K562 (cell line): ENCODE data around the gene TMEM271. TPM values are rescaled to one million over a fixed set of nuclear protein-coding genes. Genes with fewer than 3 reads are reported as not detected.

Experiments
- ATAC-seq: fragments of 200-7000 bp; cut with Tn5 transposase; 3 replicates; pipeline ENCODE4 v1.9.1; 2020; ENCODE audit warnings: moderate library complexity
- BruUV-seq: library from RNA; stranded (reverse); fragments of 400-500 nt; replicated peaks from 2 replicates; lab custom pipeline; 2021; lab: Mats Ljungman, UMichigan
- CTCF ChIA-PET: fragments of 300-600 bp; formaldehyde crosslinking; extraction: SDS; loops from one replicate; lab custom pipeline; 2021; ENCODE audit warnings: low intra/inter-chr PET ratio; lab: Yijun Ruan, JAX
- POLR2A ChIA-PET: fragments of 300-600, 350-650 bp; sonication (Branson Sonifier 250); formaldehyde crosslinking; extraction: SDS; loops from one replicate; lab custom pipeline; 2021; ENCODE audit warnings: antibody characterized with exemption, inconsistent platforms; lab: Yijun Ruan, JAX
- DNase-seq, 4 experiments: peaks; one replicate each; pipeline versions ENCODE4 v3.0.0 to v3.0.0-alpha.2; 2011 to 2018; ENCODE audit warnings: low spot score in 3 of 4, mixed read lengths in 3 of 4; ENCODE audit errors: extremely low read depth in 1 of 4
- FAIRE-seq: peaks from 2 replicates; lab custom pipeline; 2011; peaks lifted over from hg19 to GRCh38; lab: Jason Lieb, UNC
- H2AFZ ChIP-seq: 2 replicates; pipeline ENCODE4 v1.6.0; 2011; ENCODE audit warnings: low read depth, low read length, control low read depth, inconsistent platforms
- H3K27ac ChIP-seq: fragments of 200-600 bp; 3 replicates; pipeline ENCODE4 v1.8.0; 2011; ENCODE audit warnings: low read depth, mild to moderate bottlenecking, control low read depth, inconsistent platforms, low read length, moderate library complexity, mixed read lengths; ENCODE audit errors: extremely low read depth
- H3K27me3 ChIP-seq, 2 experiments: fragments of 300-600 bp in 1 of 2; 2 replicates in 1 of 2; 3 replicates in 1 of 2; pipeline versions ENCODE4 v1.6.0 to v1.8.0; 2011; ENCODE audit warnings: inconsistent platforms in 2 of 2, low read length in 2 of 2, mild to moderate bottlenecking in 1 of 2, mixed read lengths in 1 of 2, moderate library complexity in 1 of 2; ENCODE audit not compliant: control insufficient read depth in 2 of 2, insufficient read depth in 2 of 2
- H3K36me3 ChIP-seq: fragments of 300-600 bp; 3 replicates; pipeline ENCODE4 v1.8.0; 2011; ENCODE audit warnings: mild to moderate bottlenecking, low read length, inconsistent platforms; ENCODE audit not compliant: control insufficient read depth, insufficient read depth
- H3K4me1 ChIP-seq, 2 experiments: fragments of 200-600 bp in 1 of 2; replicated peaks in 1 of 2; 2 replicates in 1 of 2; 3 replicates in 1 of 2; pipeline versions ENCODE4 v1.5.1 to v1.8.0; 2011; ENCODE audit warnings: inconsistent platforms in 2 of 2, low read length in 2 of 2, mild to moderate bottlenecking in 1 of 2, mixed read lengths in 1 of 2, moderate library complexity in 1 of 2; ENCODE audit not compliant: control insufficient read depth in 2 of 2, insufficient read depth in 2 of 2
- H3K4me2 ChIP-seq: 2 replicates; pipeline ENCODE4 v1.6.1; 2011; ENCODE audit warnings: low read length, control low read depth, inconsistent platforms, mixed read lengths; ENCODE audit not compliant: insufficient read depth
- H3K4me3 ChIP-seq: fragments of 200-600 bp; sonication (generic), shearing (Covaris generic); 2 replicates; pipeline ENCODE4 v1.5.1; 2016; ENCODE audit warnings: control low read depth, inconsistent platforms
- H3K79me2 ChIP-seq: fragments of 200-600 bp; 3 replicates; pipeline ENCODE4 v1.8.0; 2011; ENCODE audit warnings: low read length, inconsistent platforms; ENCODE audit not compliant: control insufficient read depth, insufficient read depth
- H3K9ac ChIP-seq, 2 experiments: 2 replicates each; pipeline versions ENCODE4 v1.6.0 to v1.6.1; 2011; ENCODE audit warnings: low read depth in 2 of 2, low read length in 2 of 2, control low read depth in 1 of 2, inconsistent platforms in 1 of 2, mild to moderate bottlenecking in 1 of 2, mixed read lengths in 1 of 2; ENCODE audit not compliant: insufficient read depth in 1 of 2
- H3K9me1 ChIP-seq: one replicate; pipeline ENCODE4 v1.6.0; 2011; ENCODE audit warnings: inconsistent platforms, mild to moderate bottlenecking, low read length, moderate library complexity; ENCODE audit not compliant: control insufficient read depth, insufficient read depth
- H3K9me3 ChIP-seq: replicated peaks from 2 replicates; pipeline ENCODE4 v1.5.1; 2011; ENCODE audit warnings: low read depth, low read length, inconsistent platforms; ENCODE audit not compliant: control insufficient read depth, insufficient read depth
- H4K20me1 ChIP-seq: replicated peaks from 2 replicates; pipeline ENCODE4 v1.6.1; 2011; ENCODE audit warnings: low read length, inconsistent platforms, mixed read lengths; ENCODE audit not compliant: control insufficient read depth, insufficient read depth
- DPF2 ChIP-seq: fragments of 450-650 bp; IDR thresholded peaks from 2 replicates; pipeline ENCODE4 v1.6.1; 2016
- MECOM ChIP-seq: fragments of 250-450 bp; sonication (Bioruptor Pico); IDR thresholded peaks from 2 replicates; pipeline ENCODE4 v1.8.0; 2022; ENCODE audit warnings: inconsistent platforms
- PHB2 ChIP-seq: fragments of 450-650 bp; IDR thresholded peaks from 2 replicates; pipeline ENCODE4 v1.6.1; 2017; ENCODE audit warnings: low read depth
- ZNF79 ChIP-seq: fragments of 250-450 bp; sonication (Bioruptor Pico); IDR thresholded peaks from 2 replicates; pipeline ENCODE4 v1.4.0; 2020; ENCODE audit warnings: low read depth, mild to moderate bottlenecking, moderate library complexity
- ZSCAN29 ChIP-seq: fragments of 450-650 bp; IDR thresholded peaks from 2 replicates; pipeline ENCODE4 v1.6.1; 2017
- WGBS: fragments of 100-300 bp; shearing (Covaris generic); methylation state at CpG from one replicate; pipeline ENCODE4 v1.1.6; 2016; ENCODE audit warnings: low coverage, mixed read lengths; ENCODE audit not compliant: insufficient coverage; ENCODE audit errors: missing lambda C conversion rate; 5-methylcytosine and 5-hydroxymethylcytosine counted together
- in situ Hi-C: fragments of 300-500 bp; cut with MboI; formaldehyde crosslinking; loops from 4 replicates; pipeline ENCODE4 v1.15.0; 2018; ENCODE audit warnings: inconsistent platforms, mixed read lengths
- intact Hi-C: fragments of 100-400 bp; cut with micrococcal nuclease; formaldehyde crosslinking; loops from 2 replicates; pipeline ENCODE4 v1.14.2; 2022
- polyA plus RNA-seq, 8 experiments: library from polyadenylated mRNA; depleted of rRNA in 4 of 8; stranded (reverse) in 5 of 8; unstranded in 3 of 8; fragments of >200 nt; fragmentation: Nextera tagmentation in 2 of 8; fragmentation: Illumina TruSeq in 1 of 8; extraction: Ambion mirVana in 2 of 8; extraction: Trizol in 1 of 8; gene quantifications; 2 replicates each; pipeline versions ENCODE4 v1.2.1 to v1.2.3, GENCODE V29; 2011 to 2014; ENCODE audit warnings: inconsistent platforms in 1 of 8, missing spikeins in 1 of 8
- total RNA-seq, 7 experiments: library from RNA; depleted of rRNA in 6 of 7; stranded (reverse); fragments of >200 nt in 6 of 7; fragmentation: Illumina TruSeq in 2 of 7; extraction: Trizol in 2 of 7; gene quantifications; 2 replicates each; pipeline versions ENCODE4 v1.2.1 to v1.2.3, GENCODE V29; 2011 to 2021; ENCODE audit warnings: low replicate concordance in 1 of 7
- TF ChIP-seq, protein P1 (sequence below): sonication (generic); formaldehyde crosslinking; IDR thresholded peaks from 2 replicates; pipeline ENCODE4 v1.8.0; 2023; ENCODE audit warnings: mild to moderate bottlenecking, missing genetic modification reagents
- TF ChIP-seq, protein P2 (sequence below): sonication (generic); formaldehyde crosslinking; IDR thresholded peaks from 2 replicates; pipeline ENCODE4 v1.8.1; 2023; ENCODE audit warnings: missing genetic modification reagents, mild to moderate bottlenecking, borderline replicate concordance
- TF ChIP-seq, protein P3 (sequence below): fragments of 450-650 bp; formaldehyde crosslinking; IDR thresholded peaks from 2 replicates; pipeline ENCODE4 v1.4.0; 2020; ENCODE audit warnings: mild to moderate bottlenecking, moderate library complexity
- TF ChIP-seq, protein P4 (sequence below): IDR thresholded peaks from 3 replicates; pipeline ENCODE4 v1.6.1; 2011; ENCODE audit warnings: borderline replicate concordance, mild to moderate bottlenecking; ENCODE audit not compliant: insufficient read length, insufficient read depth

The TMEM271 gene
- total and polyA plus RNA-seq, 9 of the 15 experiments (the other 6 are each of a cell fraction or from before 2014, with no cell fraction given): not detected

DNA sequence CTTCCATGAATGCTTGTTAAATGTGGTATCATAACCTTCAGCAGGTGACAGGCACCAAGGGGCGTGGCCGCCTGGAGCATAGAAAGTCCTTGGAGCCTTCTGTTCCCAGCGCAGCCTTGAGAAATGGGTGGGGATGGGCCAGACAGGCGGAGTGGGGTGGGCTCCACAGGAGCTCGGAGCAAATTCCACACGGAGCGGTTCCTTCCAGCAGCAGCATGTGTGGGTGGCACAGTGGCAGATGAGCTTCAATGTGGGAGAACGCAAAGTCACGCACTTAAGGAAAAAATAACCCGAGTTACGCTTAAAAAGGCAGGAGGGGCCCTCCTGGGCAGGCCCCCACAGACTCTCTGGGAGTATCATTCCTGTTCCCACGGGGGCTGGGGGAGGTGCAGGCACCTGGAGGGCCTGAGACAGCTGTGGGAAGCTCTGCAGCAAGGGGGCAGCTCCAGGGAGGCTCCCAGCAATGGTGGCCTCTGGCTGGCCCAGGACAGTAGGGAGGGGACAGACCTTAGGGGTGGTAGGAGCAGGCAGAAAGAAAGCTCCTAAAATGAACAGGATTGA is 15.3 kb downstream of the TMEM271 start (continued):
- TF ChIP-seq, protein P1, sequence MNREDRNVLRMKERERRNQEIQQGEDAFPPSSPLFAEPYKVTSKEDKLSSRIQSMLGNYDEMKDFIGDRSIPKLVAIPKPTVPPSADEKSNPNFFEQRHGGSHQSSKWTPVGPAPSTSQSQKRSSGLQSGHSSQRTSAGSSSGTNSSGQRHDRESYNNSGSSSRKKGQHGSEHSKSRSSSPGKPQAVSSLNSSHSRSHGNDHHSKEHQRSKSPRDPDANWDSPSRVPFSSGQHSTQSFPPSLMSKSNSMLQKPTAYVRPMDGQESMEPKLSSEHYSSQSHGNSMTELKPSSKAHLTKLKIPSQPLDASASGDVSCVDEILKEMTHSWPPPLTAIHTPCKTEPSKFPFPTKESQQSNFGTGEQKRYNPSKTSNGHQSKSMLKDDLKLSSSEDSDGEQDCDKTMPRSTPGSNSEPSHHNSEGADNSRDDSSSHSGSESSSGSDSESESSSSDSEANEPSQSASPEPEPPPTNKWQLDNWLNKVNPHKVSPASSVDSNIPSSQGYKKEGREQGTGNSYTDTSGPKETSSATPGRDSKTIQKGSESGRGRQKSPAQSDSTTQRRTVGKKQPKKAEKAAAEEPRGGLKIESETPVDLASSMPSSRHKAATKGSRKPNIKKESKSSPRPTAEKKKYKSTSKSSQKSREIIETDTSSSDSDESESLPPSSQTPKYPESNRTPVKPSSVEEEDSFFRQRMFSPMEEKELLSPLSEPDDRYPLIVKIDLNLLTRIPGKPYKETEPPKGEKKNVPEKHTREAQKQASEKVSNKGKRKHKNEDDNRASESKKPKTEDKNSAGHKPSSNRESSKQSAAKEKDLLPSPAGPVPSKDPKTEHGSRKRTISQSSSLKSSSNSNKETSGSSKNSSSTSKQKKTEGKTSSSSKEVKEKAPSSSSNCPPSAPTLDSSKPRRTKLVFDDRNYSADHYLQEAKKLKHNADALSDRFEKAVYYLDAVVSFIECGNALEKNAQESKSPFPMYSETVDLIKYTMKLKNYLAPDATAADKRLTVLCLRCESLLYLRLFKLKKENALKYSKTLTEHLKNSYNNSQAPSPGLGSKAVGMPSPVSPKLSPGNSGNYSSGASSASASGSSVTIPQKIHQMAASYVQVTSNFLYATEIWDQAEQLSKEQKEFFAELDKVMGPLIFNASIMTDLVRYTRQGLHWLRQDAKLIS (CRISPR knock-in tag): no peak
- TF ChIP-seq PHB2: no peak

DNA sequence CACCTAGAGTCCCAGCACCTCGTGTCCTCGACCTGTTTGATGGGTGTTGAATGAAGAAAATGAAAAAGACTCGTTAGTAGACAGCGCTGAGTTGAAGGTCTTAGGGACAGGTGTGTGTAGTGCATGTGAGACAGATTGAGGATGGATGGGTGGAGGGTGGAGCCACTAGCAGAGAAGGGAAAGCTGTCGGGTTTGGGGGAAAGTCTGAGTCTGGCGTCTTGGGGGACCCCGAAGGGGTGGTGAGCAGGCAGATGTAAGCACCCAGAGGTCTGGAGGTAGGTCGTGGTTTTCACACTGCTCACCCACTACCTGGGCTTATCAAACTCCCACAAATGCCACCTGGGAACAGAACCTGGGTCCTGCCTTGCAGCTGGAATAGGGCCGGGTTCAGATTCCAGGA is 16.0 kb downstream of the TMEM271 start:
- Histone ChIP-seq H3K36me3 (no peaks in the 10 kb centered on the region), H3K9me3 (no peaks in the 10 kb centered on the region), H3K27me3 (peaks cover 3 to 45% of the 10 kb centered on the region in 2 experiments; a peak in 3 of 5 replicates), H4K20me1 (no peaks in the 10 kb centered on the region), H3K9me1 (no peaks in the 10 kb centered on the region), H3K9ac (no peak overlapping the region), H3K4me3 (no peak overlapping the region), H3K79me2 (no peaks in the 10 kb centered on the region), H3K4me1 (no peaks in the 10 kb centered on the region), H3K4me2 (no peak overlapping the region), H2AFZ (no peak overlapping the region), H3K27ac (no peak overlapping the region)
- POLR2A ChIA-PET: interaction anchor here (0.7 kb wide), 1 partner anchor 8 kb away, joined by 5 read pairs; no protein-coding TSS in a partner anchor
- 3% methylated on average over 9 of the region's 9 CpGs for WGBS
- DNase-seq: no peak
- ATAC-seq: no peak
- intact Hi-C loops (no loop called here), in situ Hi-C loops (no loop called here)
- BruUV-seq: no TSS peak
- CTCF ChIA-PET: no interaction called here
- no peak for FAIRE-seq
- TF ChIP-seq ZNF79 (CRISPR knock-in tag): no peak
- no peak for TF ChIP-seq ZSCAN29
- TF ChIP-seq, protein P2, sequence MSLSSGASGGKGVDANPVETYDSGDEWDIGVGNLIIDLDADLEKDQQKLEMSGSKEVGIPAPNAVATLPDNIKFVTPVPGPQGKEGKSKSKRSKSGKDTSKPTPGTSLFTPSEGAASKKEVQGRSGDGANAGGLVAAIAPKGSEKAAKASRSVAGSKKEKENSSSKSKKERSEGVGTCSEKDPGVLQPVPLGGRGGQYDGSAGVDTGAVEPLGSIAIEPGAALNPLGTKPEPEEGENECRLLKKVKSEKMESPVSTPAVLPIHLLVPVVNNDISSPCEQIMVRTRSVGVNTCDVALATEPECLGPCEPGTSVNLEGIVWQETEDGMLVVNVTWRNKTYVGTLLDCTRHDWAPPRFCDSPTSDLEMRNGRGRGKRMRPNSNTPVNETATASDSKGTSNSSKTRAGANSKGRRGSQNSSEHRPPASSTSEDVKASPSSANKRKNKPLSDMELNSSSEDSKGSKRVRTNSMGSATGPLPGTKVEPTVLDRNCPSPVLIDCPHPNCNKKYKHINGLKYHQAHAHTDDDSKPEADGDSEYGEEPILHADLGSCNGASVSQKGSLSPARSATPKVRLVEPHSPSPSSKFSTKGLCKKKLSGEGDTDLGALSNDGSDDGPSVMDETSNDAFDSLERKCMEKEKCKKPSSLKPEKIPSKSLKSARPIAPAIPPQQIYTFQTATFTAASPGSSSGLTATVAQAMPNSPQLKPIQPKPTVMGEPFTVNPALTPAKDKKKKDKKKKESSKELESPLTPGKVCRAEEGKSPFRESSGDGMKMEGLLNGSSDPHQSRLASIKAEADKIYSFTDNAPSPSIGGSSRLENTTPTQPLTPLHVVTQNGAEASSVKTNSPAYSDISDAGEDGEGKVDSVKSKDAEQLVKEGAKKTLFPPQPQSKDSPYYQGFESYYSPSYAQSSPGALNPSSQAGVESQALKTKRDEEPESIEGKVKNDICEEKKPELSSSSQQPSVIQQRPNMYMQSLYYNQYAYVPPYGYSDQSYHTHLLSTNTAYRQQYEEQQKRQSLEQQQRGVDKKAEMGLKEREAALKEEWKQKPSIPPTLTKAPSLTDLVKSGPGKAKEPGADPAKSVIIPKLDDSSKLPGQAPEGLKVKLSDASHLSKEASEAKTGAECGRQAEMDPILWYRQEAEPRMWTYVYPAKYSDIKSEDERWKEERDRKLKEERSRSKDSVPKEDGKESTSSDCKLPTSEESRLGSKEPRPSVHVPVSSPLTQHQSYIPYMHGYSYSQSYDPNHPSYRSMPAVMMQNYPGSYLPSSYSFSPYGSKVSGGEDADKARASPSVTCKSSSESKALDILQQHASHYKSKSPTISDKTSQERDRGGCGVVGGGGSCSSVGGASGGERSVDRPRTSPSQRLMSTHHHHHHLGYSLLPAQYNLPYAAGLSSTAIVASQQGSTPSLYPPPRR (CRISPR knock-in tag): no peak
- TF ChIP-seq, protein P3, sequence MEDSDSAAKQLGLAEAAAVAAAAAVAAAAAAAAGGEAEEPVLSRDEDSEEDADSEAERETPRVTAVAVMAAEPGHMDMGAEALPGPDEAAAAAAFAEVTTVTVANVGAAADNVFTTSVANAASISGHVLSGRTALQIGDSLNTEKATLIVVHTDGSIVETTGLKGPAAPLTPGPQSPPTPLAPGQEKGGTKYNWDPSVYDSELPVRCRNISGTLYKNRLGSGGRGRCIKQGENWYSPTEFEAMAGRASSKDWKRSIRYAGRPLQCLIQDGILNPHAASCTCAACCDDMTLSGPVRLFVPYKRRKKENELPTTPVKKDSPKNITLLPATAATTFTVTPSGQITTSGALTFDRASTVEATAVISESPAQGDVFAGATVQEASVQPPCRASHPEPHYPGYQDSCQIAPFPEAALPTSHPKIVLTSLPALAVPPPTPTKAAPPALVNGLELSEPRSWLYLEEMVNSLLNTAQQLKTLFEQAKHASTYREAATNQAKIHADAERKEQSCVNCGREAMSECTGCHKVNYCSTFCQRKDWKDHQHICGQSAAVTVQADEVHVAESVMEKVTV (CRISPR knock-in tag): no peak
- TF ChIP-seq MECOM (CRISPR knock-in tag): no peak
- TF ChIP-seq, protein P4, sequence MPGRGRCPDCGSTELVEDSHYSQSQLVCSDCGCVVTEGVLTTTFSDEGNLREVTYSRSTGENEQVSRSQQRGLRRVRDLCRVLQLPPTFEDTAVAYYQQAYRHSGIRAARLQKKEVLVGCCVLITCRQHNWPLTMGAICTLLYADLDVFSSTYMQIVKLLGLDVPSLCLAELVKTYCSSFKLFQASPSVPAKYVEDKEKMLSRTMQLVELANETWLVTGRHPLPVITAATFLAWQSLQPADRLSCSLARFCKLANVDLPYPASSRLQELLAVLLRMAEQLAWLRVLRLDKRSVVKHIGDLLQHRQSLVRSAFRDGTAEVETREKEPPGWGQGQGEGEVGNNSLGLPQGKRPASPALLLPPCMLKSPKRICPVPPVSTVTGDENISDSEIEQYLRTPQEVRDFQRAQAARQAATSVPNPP: no peak
- no peak for TF ChIP-seq DPF2
